Measurements from ENCODE around the gene CBX4. TPM values are rescaled to one million over a fixed set of nuclear protein-coding genes. Genes with fewer than 3 reads are reported as not detected.
A peak's percentile ranks its signal among the peaks of the same experiment; 100 is the strongest.

Gene CBX4
- total and polyA plus RNA-seq, 10 of the 15 experiments (the other 5 are each of a cell fraction or from before 2014, with no cell fraction given): 0.69 to 24.6 (median 4.2) TPM

GRCh38 chr17:79793924-79794304 is 45.3 kb downstream of the CBX4 start:
- no peak overlapping the region for H3K4me3 ChIP-seq
- WGBS (ENCODE audit: insufficient coverage, insufficient replicate concordance, low lambda C conversion rate, missing lambda C conversion rate): 93% methylated on average over 3 of the region's 3 CpGs
- no peaks in the 10 kb centered on the region for H3K79me2 ChIP-seq (ENCODE audit: control insufficient read depth, insufficient read depth, low read length)
- FAIRE-seq: no peak
- H3K9me3 ChIP-seq (replicated peaks; ENCODE audit: control insufficient read depth, insufficient read depth, low read length): no peaks in the 10 kb centered on the region
- H3K9ac ChIP-seq (ENCODE audit: control insufficient read depth, insufficient read depth, low read length): no peak overlapping the region
- peaks cover 13% of the 10 kb centered on the region for H3K4me1 ChIP-seq (ENCODE audit: control insufficient read depth, insufficient read depth, low read length)
- no peak for DNase-seq (ENCODE audit: low read depth, low spot score)
- POLR2A ChIA-PET: interaction anchor here (0.8 to 1.0 kb wide), 2 partner anchors 12 to 43 kb away, joined by 3 to 5 read pairs; no protein-coding TSS in a partner anchor
- no peaks in the 10 kb centered on the region for H4K20me1 ChIP-seq (ENCODE audit: control insufficient read depth, insufficient read depth)
- CTCF ChIA-PET: interaction anchor here (1.0 to 1.1 kb wide), 2 partner anchors 14 to 176 kb away, joined by 3 read pairs; no protein-coding TSS in a partner anchor
- RAD21 ChIA-PET (ENCODE audit: unreplicated experiment): interaction anchor here (0.8 to 1.3 kb wide), 3 partner anchors 11 to 45 kb away, joined by 3 to 4 read pairs (median 3); partner anchors contain the start of gene CBX4
- BruUV-seq (replicated peaks): no TSS peak
- H3K4me2 ChIP-seq (ENCODE audit: control insufficient read depth, insufficient read depth): no peak overlapping the region
- SMC1A ChIA-PET (ENCODE audit: uncharacterized antibody, unreplicated experiment): interaction anchor here (1.0 kb wide), 1 partner anchor 176 kb away, joined by 3 read pairs; no protein-coding TSS in a partner anchor
- in situ Hi-C loops (cut with MboI) (no loop called here), intact Hi-C loops (cut with micrococcal nuclease; ENCODE audit: unreplicated experiment) (no loop called here)
- no peak for ATAC-seq
- H3K36me3 ChIP-seq (ENCODE audit: control insufficient read depth in 2 of 2, insufficient read depth in 2 of 2, low read length in 1 of 2): peaks cover 2 to 3% of the 10 kb centered on the region in 2 experiments; a peak in 2 of 4 replicates
- H2AFZ ChIP-seq (ENCODE audit: control insufficient read depth, low read depth, low read length): no peak overlapping the region
- H3K27ac ChIP-seq (ENCODE audit: control insufficient read depth, insufficient read depth): no peak overlapping the region
- H3K27me3 ChIP-seq (replicated peaks in 1 of 2; ENCODE audit: control insufficient read depth in 2 of 2, insufficient read depth in 2 of 2, low read length in 1 of 2): peaks cover 19 to 24% of the 10 kb centered on the region in 2 experiments; a peak in 3 of 4 replicates
- TF ChIP-seq NFYB (IDR thresholded peaks at IDR 0.05; ENCODE audit: insufficient read depth, low read depth, low read length): peak; percentile 65; the same call in 1 of the 2 replicates
- no peak for TF ChIP-seq GABPA (IDR thresholded peaks at IDR 0.05; ENCODE audit: low read depth)

GRCh38 chr17:79792984-79793923 is 46.0 kb downstream of the CBX4 start:
- Histone ChIP-seq H3K4me3 (no peak overlapping the region), H3K4me1 (ENCODE audit: control insufficient read depth, insufficient read depth, low read length) (peaks cover 10% of the 10 kb centered on the region), H3K4me2 (ENCODE audit: control insufficient read depth, insufficient read depth) (no peak overlapping the region), H3K9me3 (replicated peaks; ENCODE audit: control insufficient read depth, insufficient read depth, low read length) (no peaks in the 10 kb centered on the region), H3K36me3 (ENCODE audit: control insufficient read depth in 2 of 2, insufficient read depth in 2 of 2, low read length in 1 of 2) (peaks cover 2 to 3% of the 10 kb centered on the region in 2 experiments; a peak in 2 of 4 replicates), H3K27ac (ENCODE audit: control insufficient read depth, insufficient read depth) (no peak overlapping the region), H3K27me3 (replicated peaks in 1 of 2; ENCODE audit: control insufficient read depth in 2 of 2, insufficient read depth in 2 of 2, low read length in 1 of 2) (peaks cover 14 to 21% of the 10 kb centered on the region in 2 experiments; a peak in 3 of 4 replicates), H3K9ac (ENCODE audit: control insufficient read depth, insufficient read depth, low read length) (no peak overlapping the region), H2AFZ (ENCODE audit: control insufficient read depth, low read depth, low read length) (no peak overlapping the region), H4K20me1 (ENCODE audit: control insufficient read depth, insufficient read depth) (no peaks in the 10 kb centered on the region), H3K79me2 (ENCODE audit: control insufficient read depth, insufficient read depth, low read length) (no peaks in the 10 kb centered on the region)
- POLR2A ChIA-PET: interaction anchor here (0.8 to 1.0 kb wide), 2 partner anchors 13 to 44 kb away, joined by 3 to 5 read pairs; no protein-coding TSS in a partner anchor
- DNase-seq (ENCODE audit: low read depth, low spot score) (no peak), FAIRE-seq (no peak), ATAC-seq (no peak)
- no TSS peak for BruUV-seq (replicated peaks)
- RAD21 ChIA-PET (ENCODE audit: unreplicated experiment): interaction anchor here (0.8 to 1.3 kb wide), 3 partner anchors 11 to 46 kb away, joined by 3 to 4 read pairs (median 3); partner anchors contain the start of gene CBX4
- intact Hi-C loops (cut with micrococcal nuclease; ENCODE audit: unreplicated experiment) (no loop called here), in situ Hi-C loops (cut with MboI) (no loop called here)
- 87% methylated on average over 53 of the region's 63 CpGs for WGBS (ENCODE audit: insufficient coverage, insufficient replicate concordance, low lambda C conversion rate, missing lambda C conversion rate)
- CTCF ChIA-PET: no interaction called here
- SMC1A ChIA-PET (ENCODE audit: uncharacterized antibody, unreplicated experiment): interaction anchor here (1.0 kb wide), 1 partner anchor 177 kb away, joined by 3 read pairs; no protein-coding TSS in a partner anchor
- TF ChIP-seq TARDBP (IDR thresholded peaks at IDR 0.05; ENCODE audit: borderline replicate concordance): no peak
- no peak for TF ChIP-seq PAX8 (IDR thresholded peaks at IDR 0.05)
- TF ChIP-seq MEF2A (IDR thresholded peaks at IDR 0.05; ENCODE audit: insufficient read depth, low read depth, low read length): no peak
- no peak for TF ChIP-seq REST (IDR thresholded peaks at IDR 0.05; ENCODE audit: low read depth, low read length)
- no peak for TF ChIP-seq ZBTB4 (CRISPR knock-in tag; IDR thresholded peaks at IDR 0.05)
